Measurements from ENCODE around the gene MSMP. TPM values are rescaled to one million over a fixed set of nuclear protein-coding genes. Genes with fewer than 3 reads are reported as not detected.

Gene MSMP
- total and polyA plus RNA-seq, 2 experiments from 2014 or later = not detected

DNA sequence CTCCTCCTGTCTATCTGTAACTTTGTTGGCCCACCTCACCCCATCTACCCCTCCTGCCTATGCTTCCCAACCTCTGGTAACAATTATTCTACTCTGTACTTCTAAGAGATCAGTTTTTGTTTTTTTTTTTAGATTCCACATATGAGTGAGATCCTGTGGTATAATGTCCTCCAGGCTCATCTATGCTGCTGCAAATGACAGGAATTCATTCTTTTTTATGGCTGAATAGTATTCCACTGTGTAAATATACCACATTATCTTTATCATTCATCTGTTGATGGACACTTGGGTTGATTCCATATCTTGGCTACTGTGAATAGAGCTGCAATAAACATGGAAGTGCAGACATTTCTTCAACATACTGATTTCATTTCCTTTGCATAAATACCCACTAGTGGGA is 29.3 kb upstream of the MSMP start:
- Histone ChIP-seq H3K4me2 (no peak overlapping the region), H3K9me3 (ENCODE audit: low read depth) (no peaks in the 10 kb centered on the region), H3K27me3 (no peaks in the 10 kb centered on the region), H4K20me1 (ENCODE audit: insufficient read depth, poor library complexity, severe bottlenecking) (no peaks in the 10 kb centered on the region), H3K4me3 (no peak overlapping the region), H2AFZ (no peak overlapping the region), H3K36me3 (replicated peaks; ENCODE audit: insufficient read depth, low read depth) (no peaks in the 10 kb centered on the region), H3K9me2 (replicated peaks; ENCODE audit: insufficient read depth) (no peaks in the 10 kb centered on the region), H3K4me1 (ENCODE audit: insufficient read depth) (no peaks in the 10 kb centered on the region), H3K79me2 (no peaks in the 10 kb centered on the region), H3K27ac (no peak overlapping the region)
- TF ChIP-seq EZH2phosphoT487 (IDR thresholded peaks at IDR 0.05; ENCODE audit: low read depth, severe bottlenecking, unreplicated experiment) = no peak
- TF ChIP-seq, protein P1, sequence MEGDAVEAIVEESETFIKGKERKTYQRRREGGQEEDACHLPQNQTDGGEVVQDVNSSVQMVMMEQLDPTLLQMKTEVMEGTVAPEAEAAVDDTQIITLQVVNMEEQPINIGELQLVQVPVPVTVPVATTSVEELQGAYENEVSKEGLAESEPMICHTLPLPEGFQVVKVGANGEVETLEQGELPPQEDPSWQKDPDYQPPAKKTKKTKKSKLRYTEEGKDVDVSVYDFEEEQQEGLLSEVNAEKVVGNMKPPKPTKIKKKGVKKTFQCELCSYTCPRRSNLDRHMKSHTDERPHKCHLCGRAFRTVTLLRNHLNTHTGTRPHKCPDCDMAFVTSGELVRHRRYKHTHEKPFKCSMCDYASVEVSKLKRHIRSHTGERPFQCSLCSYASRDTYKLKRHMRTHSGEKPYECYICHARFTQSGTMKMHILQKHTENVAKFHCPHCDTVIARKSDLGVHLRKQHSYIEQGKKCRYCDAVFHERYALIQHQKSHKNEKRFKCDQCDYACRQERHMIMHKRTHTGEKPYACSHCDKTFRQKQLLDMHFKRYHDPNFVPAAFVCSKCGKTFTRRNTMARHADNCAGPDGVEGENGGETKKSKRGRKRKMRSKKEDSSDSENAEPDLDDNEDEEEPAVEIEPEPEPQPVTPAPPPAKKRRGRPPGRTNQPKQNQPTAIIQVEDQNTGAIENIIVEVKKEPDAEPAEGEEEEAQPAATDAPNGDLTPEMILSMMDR (IDR thresholded peaks at IDR 0.05; ENCODE audit: poor library complexity) = no peak
- TF ChIP-seq EZH2 (IDR thresholded peaks at IDR 0.05; ENCODE audit: borderline replicate concordance) = no peak
- DNase-seq (ENCODE audit: low spot score) = no peak

DNA sequence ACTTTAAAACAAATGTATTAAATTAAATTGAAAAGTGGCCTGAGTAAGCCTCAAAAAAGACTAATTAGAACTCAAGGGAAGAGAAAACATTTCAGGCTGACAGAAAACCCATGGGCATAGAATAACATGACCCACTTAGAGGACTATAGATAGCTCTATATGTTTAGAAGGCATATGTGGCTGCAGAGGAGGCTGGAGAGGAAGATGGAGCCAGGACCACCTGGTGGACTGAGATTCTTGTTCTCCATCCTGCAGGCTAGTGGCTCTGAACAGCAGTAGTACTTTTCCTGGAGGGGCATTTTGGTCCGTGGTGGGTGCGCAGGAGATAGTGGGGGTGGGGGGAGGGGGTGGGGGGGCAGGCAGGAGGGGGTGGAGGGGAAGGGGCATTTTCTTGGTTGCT is 27.0 kb upstream of the MSMP start:
- H3K9me2 ChIP-seq (replicated peaks; ENCODE audit: insufficient read depth) = no peaks in the 10 kb centered on the region

DNA sequence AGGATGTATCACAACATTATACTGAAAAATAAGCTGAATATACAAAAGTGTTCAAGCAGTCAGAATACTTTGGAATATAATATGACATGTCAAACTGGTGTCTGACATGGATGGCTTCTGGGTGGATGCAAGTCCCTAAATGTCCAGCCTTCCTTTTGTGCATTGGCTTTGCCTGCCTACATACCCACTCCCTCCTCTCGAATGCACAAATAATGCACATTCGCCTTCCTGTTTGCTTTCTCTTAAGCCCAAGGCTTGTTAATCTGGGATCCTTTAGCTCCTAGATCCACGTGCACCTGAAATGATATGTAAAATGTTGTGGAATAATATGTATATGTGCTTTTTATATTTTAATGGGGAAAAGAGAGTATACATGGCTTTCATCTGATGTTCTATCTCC is 24.4 kb upstream of the MSMP start:
- H3K27me3 ChIP-seq = no peaks in the 10 kb centered on the region
- no peak for DNase-seq (ENCODE audit: low spot score)
- TF ChIP-seq, protein P1 (IDR thresholded peaks at IDR 0.05; ENCODE audit: poor library complexity) = no peak
- TF ChIP-seq EZH2phosphoT487 (IDR thresholded peaks at IDR 0.05; ENCODE audit: low read depth, severe bottlenecking, unreplicated experiment) = no peak
- TF ChIP-seq EZH2 (IDR thresholded peaks at IDR 0.05; ENCODE audit: borderline replicate concordance) = no peak
- H4K20me1 ChIP-seq (ENCODE audit: insufficient read depth, poor library complexity, severe bottlenecking) = no peaks in the 10 kb centered on the region
- H3K4me3 ChIP-seq = no peak overlapping the region
- no peaks in the 10 kb centered on the region for H3K4me1 ChIP-seq (ENCODE audit: insufficient read depth)
- H3K79me2 ChIP-seq = peaks cover 3% of the 10 kb centered on the region
- no peaks in the 10 kb centered on the region for H3K36me3 ChIP-seq (replicated peaks; ENCODE audit: insufficient read depth, low read depth)
- no peaks in the 10 kb centered on the region for H3K9me2 ChIP-seq (replicated peaks; ENCODE audit: insufficient read depth)
- no peak overlapping the region for H3K4me2 ChIP-seq
- 82% methylated on average over 3 of the region's 3 CpGs for WGBS (ENCODE audit: low lambda C conversion rate, missing lambda C conversion rate)
- H3K9me3 ChIP-seq (ENCODE audit: low read depth) = no peaks in the 10 kb centered on the region
- H2AFZ ChIP-seq = no peak overlapping the region
- H3K27ac ChIP-seq = no peak overlapping the region

More for the DNA sequence above, 27.0 kb upstream of the MSMP start:
- H3K79me2 ChIP-seq = no peaks in the 10 kb centered on the region
- H3K4me2 ChIP-seq = no peak overlapping the region
- no peaks in the 10 kb centered on the region for H3K36me3 ChIP-seq (replicated peaks; ENCODE audit: insufficient read depth, low read depth)
- H2AFZ ChIP-seq = no peak overlapping the region
- H3K4me3 ChIP-seq = no peak overlapping the region
- no peak for DNase-seq (ENCODE audit: low spot score)
- H3K27me3 ChIP-seq = no peaks in the 10 kb centered on the region
- H4K20me1 ChIP-seq (ENCODE audit: insufficient read depth, poor library complexity, severe bottlenecking) = no peaks in the 10 kb centered on the region
- TF ChIP-seq EZH2 (IDR thresholded peaks at IDR 0.05; ENCODE audit: borderline replicate concordance) (no peak), EZH2phosphoT487 (IDR thresholded peaks at IDR 0.05; ENCODE audit: low read depth, severe bottlenecking, unreplicated experiment) (no peak)
- TF ChIP-seq, protein P1 (IDR thresholded peaks at IDR 0.05; ENCODE audit: poor library complexity) = no peak
- no peaks in the 10 kb centered on the region for H3K4me1 ChIP-seq (ENCODE audit: insufficient read depth)
- 80% methylated on average over 2 of the region's 2 CpGs for WGBS (ENCODE audit: low lambda C conversion rate, missing lambda C conversion rate)
- no peaks in the 10 kb centered on the region for H3K9me3 ChIP-seq (ENCODE audit: low read depth)
- no peak overlapping the region for H3K27ac ChIP-seq

DNA sequence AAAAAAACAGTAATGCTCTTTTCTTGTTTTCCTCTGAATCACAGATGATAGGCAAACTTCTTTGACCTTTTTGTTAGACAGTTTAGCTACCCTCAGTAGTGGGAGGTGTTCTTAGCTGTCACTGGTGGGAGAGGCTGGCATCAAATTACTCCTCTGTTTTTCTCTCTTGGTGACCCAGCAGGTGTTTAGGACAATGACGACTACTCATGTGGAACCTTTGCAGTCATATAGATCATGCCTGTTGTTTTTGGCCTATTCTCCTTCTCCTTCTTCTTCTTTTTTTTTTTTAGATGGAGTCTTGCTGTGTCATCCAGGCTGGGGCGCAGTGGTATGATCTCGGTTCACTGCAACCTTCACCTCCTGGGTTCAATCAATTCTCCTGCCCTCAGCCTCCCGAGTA is 21.9 kb upstream of the MSMP start:
- Histone ChIP-seq H4K20me1 (ENCODE audit: insufficient read depth, poor library complexity, severe bottlenecking) (no peaks in the 10 kb centered on the region), H3K27ac (no peak overlapping the region), H3K4me1 (ENCODE audit: insufficient read depth) (peaks cover 5% of the 10 kb centered on the region), H3K36me3 (replicated peaks; ENCODE audit: insufficient read depth, low read depth) (no peaks in the 10 kb centered on the region), H3K4me3 (no peak overlapping the region), H3K9me3 (ENCODE audit: low read depth) (no peaks in the 10 kb centered on the region), H3K9me2 (replicated peaks; ENCODE audit: insufficient read depth) (no peaks in the 10 kb centered on the region), H3K4me2 (no peak overlapping the region), H3K27me3 (no peaks in the 10 kb centered on the region), H3K79me2 (peaks cover 5% of the 10 kb centered on the region), H2AFZ (no peak overlapping the region)
- TF ChIP-seq EZH2phosphoT487 (IDR thresholded peaks at IDR 0.05; ENCODE audit: low read depth, severe bottlenecking, unreplicated experiment) (no peak), EZH2 (IDR thresholded peaks at IDR 0.05; ENCODE audit: borderline replicate concordance) (no peak)
- TF ChIP-seq, protein P1 (IDR thresholded peaks at IDR 0.05; ENCODE audit: poor library complexity) = no peak
- DNase-seq (ENCODE audit: low spot score) = no peak
- 85% methylated on average over 4 of the region's 4 CpGs for WGBS (ENCODE audit: low lambda C conversion rate, missing lambda C conversion rate)
